T-helper 2 cell treated with Interferon-gamma antibody and Interleukin-4, amounts not matched to agents 5 μg/mL and 100 μg/mL, for 36 hours (primary cell): ENCODE results near the gene PIP5K1B.

ENCODE experiments used
- DNase-seq: peaks from one replicate; pipeline ENCODE4 v3.0.0; 2021; ENCODE audit warnings: low spot score
- H3K27ac Mint-ChIP-seq: one replicate; pipeline ENCODE4 v1.8.0; 2021; ENCODE audit warnings: mild to moderate bottlenecking, mixed read lengths
- H3K27me3 Mint-ChIP-seq: one replicate; pipeline ENCODE4 v1.8.0; 2021; ENCODE audit warnings: low read depth, mixed read lengths
- H3K36me3 Mint-ChIP-seq: one replicate; pipeline ENCODE4 v1.8.0; 2021; ENCODE audit warnings: low read depth, mixed read lengths
- H3K4me1 Mint-ChIP-seq: one replicate; pipeline ENCODE4 v1.8.0; 2021; ENCODE audit warnings: low read depth, mixed read lengths
- H3K4me3 Mint-ChIP-seq: one replicate; pipeline ENCODE4 v1.8.0; 2022; ENCODE audit warnings: mild to moderate bottlenecking, moderate library complexity, mixed read lengths
- H3K9me3 Mint-ChIP-seq: one replicate; pipeline ENCODE4 v1.8.0; 2021; ENCODE audit warnings: mixed read lengths

PIP5K1B gene

GRCh38 chr9:68870086-68870485 lies 165.0 kb downstream of the PIP5K1B start:
- Mint-ChIP-seq H3K27ac (no peak overlapping the region), H3K27me3 (no peaks in the 10 kb centered on the region), H3K36me3 (peaks cover 2% of the 10 kb centered on the region), H3K4me3 (no peak overlapping the region), H3K4me1 (peaks cover 1% of the 10 kb centered on the region), H3K9me3 (no peaks in the 10 kb centered on the region)
- DNase-seq = no peak

- Mint-ChIP-seq H3K27me3 (no peaks in the 10 kb centered on the region), H3K27ac (no peak overlapping the region), H3K9me3 (no peaks in the 10 kb centered on the region), H3K4me3 (no peak overlapping the region), H3K36me3 (no peaks in the 10 kb centered on the region), H3K4me1 (peaks cover 1% of the 10 kb centered on the region)
- no peak for DNase-seq
Measured at GRCh38 chr9:68871236-68871635, 166.2 kb downstream of the PIP5K1B start.

DNA sequence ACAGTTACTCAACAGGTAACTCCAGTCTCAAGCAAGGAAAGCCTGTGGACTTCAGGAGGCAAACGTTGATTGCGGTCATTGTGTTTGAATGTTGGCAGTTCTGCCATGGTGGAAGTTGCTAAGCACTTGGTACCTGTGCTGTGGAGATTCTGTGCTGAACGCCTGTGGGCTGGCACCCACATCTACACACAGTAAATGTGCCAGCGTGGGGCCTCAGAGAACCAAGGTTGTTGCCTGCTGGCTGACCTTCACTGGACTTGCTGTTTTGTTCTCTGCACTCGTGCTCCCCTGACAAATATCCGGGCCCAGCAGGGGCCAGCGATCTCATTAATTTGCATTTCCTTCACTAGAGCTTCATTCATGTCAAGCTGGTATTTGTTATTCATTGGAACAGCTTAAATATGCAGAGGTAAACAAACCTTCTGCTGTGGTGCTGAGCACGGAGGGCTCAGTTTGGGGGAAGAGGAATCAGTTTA lies 167.0 kb downstream of the PIP5K1B start:
- no peaks in the 10 kb centered on the region for H3K4me1 Mint-ChIP-seq
- no peak for DNase-seq
- no peak overlapping the region for H3K27ac Mint-ChIP-seq
- H3K4me3 Mint-ChIP-seq = no peak overlapping the region
- no peaks in the 10 kb centered on the region for H3K36me3 Mint-ChIP-seq
- H3K27me3 Mint-ChIP-seq = no peaks in the 10 kb centered on the region
- H3K9me3 Mint-ChIP-seq = no peaks in the 10 kb centered on the region

DNA sequence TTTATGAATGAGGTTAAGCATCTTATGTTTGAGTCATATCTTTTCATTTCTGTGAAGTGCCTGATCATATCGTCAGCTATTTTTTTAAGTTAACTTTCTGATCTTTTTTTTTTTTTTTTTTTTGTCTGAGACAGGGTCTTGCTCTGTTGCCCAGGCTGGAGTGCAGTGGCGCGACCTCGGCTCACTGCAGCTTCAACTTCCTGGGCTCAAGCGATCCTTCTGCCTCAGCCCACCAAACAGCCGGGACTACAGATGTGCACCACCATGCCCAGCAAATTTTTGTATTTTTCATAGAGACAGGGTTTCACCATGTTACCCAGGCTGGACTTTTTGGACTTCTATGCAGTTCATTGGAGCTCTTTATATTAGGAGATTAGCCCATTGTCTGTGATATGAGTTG lies 168.1 kb downstream of the PIP5K1B start:
- Mint-ChIP-seq H3K9me3 (no peaks in the 10 kb centered on the region), H3K4me1 (no peaks in the 10 kb centered on the region), H3K36me3 (no peaks in the 10 kb centered on the region), H3K27me3 (no peaks in the 10 kb centered on the region), H3K4me3 (no peak overlapping the region), H3K27ac (no peak overlapping the region)
- no peak for DNase-seq

DNA sequence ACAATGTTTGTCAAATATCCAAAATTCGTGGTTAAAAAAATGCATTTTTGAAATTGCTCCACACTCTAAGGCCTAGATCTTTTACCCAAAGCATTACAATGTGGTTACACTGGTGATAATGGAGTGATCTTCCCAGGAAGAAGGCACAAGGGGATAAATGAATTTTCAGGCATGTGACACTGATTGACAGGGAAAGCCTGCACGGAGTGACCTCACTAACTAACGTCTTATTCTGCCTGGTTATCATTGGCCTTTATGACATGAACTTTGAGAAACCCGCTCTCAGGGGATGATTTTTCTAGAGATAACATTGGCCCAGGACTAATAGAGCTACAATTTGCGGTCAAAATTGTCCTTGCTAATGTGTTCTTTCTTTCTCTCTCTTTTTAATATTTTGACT lies 171.2 kb downstream of the PIP5K1B start:
- Mint-ChIP-seq H3K27me3 (no peaks in the 10 kb centered on the region), H3K36me3 (no peaks in the 10 kb centered on the region), H3K27ac (no peak overlapping the region), H3K9me3 (no peaks in the 10 kb centered on the region), H3K4me1 (no peaks in the 10 kb centered on the region), H3K4me3 (no peak overlapping the region)
- no peak for DNase-seq

GRCh38 chr9:68876681-68877080 lies 171.6 kb downstream of the PIP5K1B start:
- Mint-ChIP-seq H3K9me3 (no peaks in the 10 kb centered on the region), H3K4me1 (no peaks in the 10 kb centered on the region)

GRCh38 chr9:68877219-68877618 lies 172.2 kb downstream of the PIP5K1B start:
- Mint-ChIP-seq H3K36me3 (no peaks in the 10 kb centered on the region), H3K4me3 (no peak overlapping the region)

More at GRCh38 chr9:68876681-68877080, 171.6 kb downstream of the PIP5K1B start:
- Mint-ChIP-seq H3K36me3 (no peaks in the 10 kb centered on the region), H3K27me3 (no peaks in the 10 kb centered on the region), H3K4me3 (no peak overlapping the region), H3K27ac (no peak overlapping the region)
- no peak for DNase-seq

GRCh38 chr9:68878450-68878849 lies 173.4 kb downstream of the PIP5K1B start:
- no peaks in the 10 kb centered on the region for H3K9me3 Mint-ChIP-seq
- H3K27me3 Mint-ChIP-seq = no peaks in the 10 kb centered on the region
- H3K27ac Mint-ChIP-seq = no peak overlapping the region
- H3K4me1 Mint-ChIP-seq = no peaks in the 10 kb centered on the region
- DNase-seq = no peak
- H3K36me3 Mint-ChIP-seq = no peaks in the 10 kb centered on the region
- H3K4me3 Mint-ChIP-seq = no peak overlapping the region

More at GRCh38 chr9:68877219-68877618, 172.2 kb downstream of the PIP5K1B start:
- no peaks in the 10 kb centered on the region for H3K9me3 Mint-ChIP-seq
- H3K27ac Mint-ChIP-seq = no peak overlapping the region
- H3K4me1 Mint-ChIP-seq = no peaks in the 10 kb centered on the region
- no peak for DNase-seq
- H3K27me3 Mint-ChIP-seq = no peaks in the 10 kb centered on the region

- peaks cover 3% of the 10 kb centered on the region for H3K36me3 Mint-ChIP-seq
Measured at GRCh38 chr9:68883224-68883623, 178.2 kb downstream of the PIP5K1B start.

DNA sequence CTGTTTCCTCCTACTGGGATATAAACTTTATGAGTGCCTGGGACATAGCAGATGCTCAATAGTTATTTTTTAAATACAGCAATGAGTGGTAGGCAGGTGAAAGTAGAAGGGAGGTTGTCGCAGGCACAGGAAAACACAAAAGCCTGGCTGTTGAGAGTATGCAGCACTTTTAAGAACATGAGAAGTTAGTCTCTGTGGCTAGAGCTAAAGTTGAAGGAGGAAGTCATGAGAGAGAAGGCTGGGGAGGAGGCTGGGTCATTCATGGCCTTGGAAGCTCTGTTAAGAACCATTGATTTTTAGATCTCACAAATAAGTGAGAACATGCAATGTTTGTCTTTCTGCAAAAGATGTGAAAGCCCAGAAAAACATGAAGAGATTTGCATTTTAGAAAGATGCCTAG lies 182.2 kb downstream of the PIP5K1B start:
- Mint-ChIP-seq H3K27me3 (no peaks in the 10 kb centered on the region), H3K27ac (peak overlapping the region; percentile 37), H3K36me3 (peaks cover 3% of the 10 kb centered on the region), H3K9me3 (no peaks in the 10 kb centered on the region), H3K4me1 (peaks cover 25% of the 10 kb centered on the region), H3K4me3 (peak overlapping the region; percentile 55)
- DNase-seq = no peak

More at GRCh38 chr9:68883224-68883623, 178.2 kb downstream of the PIP5K1B start:
- Mint-ChIP-seq H3K27ac (no peak overlapping the region), H3K9me3 (no peaks in the 10 kb centered on the region), H3K4me3 (no peak overlapping the region), H3K27me3 (no peaks in the 10 kb centered on the region), H3K4me1 (peaks cover 15% of the 10 kb centered on the region)
- no peak for DNase-seq

GRCh38 chr9:68894502-68894901 lies 189.5 kb downstream of the PIP5K1B start:
- Mint-ChIP-seq H3K9me3 (no peaks in the 10 kb centered on the region), H3K27me3 (no peaks in the 10 kb centered on the region), H3K4me1 (peaks cover 49% of the 10 kb centered on the region), H3K4me3 (peak overlapping the region; percentile 78), H3K27ac (peak overlapping the region; percentile 91), H3K36me3 (peaks cover 2% of the 10 kb centered on the region)
- no peak for DNase-seq

DNA sequence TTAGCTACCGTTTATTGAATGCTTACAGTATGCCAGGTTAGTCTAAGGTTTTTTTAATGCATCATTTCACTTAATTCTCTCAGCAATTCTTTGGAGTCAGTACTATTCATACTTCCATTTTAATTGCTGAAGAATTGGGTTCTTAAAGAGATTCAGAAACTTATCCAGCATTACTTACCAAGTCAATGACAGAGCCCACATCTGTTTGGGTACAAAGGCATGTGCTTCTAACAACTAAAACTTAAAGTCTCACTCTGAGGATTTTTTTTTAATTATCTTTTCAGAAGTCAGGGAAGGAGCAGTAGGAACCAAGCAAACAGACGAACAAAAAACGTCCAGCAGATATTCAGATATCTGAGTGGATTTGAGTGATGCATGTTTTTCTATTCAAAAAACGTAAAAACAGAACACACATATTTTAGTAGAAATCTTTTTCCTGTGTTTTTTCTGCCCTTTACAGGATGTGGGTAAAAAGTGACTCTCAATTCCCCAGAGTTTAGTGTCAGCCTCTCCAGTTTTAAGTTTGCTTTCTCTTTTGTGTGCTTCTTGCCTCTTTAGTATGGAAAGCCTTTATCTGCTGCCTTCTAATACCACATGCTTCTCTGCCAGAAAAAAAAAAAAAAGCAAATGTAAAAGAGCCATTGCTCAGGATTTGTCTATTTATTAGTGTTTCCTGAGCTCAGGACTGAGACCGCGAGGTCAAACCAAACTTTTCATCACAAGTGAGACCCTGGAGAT lies 190.9 kb downstream of the PIP5K1B start:
- Mint-ChIP-seq H3K4me1 (peaks cover 51% of the 10 kb centered on the region), H3K27me3 (no peaks in the 10 kb centered on the region), H3K27ac (peak overlapping the region; percentile 91), H3K9me3 (no peaks in the 10 kb centered on the region), H3K4me3 (peak overlapping the region; percentile 78), H3K36me3 (peaks cover 2% of the 10 kb centered on the region)
- no peak for DNase-seq

DNA sequence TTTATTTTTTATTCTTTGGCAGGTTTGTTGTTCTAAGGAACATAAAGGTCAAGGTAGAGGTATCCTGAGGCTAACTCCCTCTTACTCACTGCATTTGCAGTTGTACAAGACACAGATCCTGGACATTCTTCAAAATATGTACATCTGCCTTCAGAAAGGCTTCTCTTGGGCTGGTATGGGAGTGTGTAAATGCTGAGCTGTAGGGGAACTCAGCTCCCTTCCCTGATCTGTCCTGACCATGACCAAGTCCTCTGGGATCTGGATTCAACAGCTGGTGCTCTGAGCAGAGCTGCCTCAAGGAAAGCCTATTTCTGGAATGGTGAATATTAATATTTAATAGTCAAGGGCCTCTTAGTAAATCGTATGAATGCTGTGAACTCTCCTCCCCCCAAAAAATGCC lies 191.4 kb downstream of the PIP5K1B start:
- H3K27me3 Mint-ChIP-seq = no peaks in the 10 kb centered on the region
- peaks cover 51% of the 10 kb centered on the region for H3K4me1 Mint-ChIP-seq
- H3K4me3 Mint-ChIP-seq = peak overlapping the region; percentile 78
- H3K36me3 Mint-ChIP-seq = peaks cover 2% of the 10 kb centered on the region
- no peaks in the 10 kb centered on the region for H3K9me3 Mint-ChIP-seq
- H3K27ac Mint-ChIP-seq = peak overlapping the region; percentile 91
- DNase-seq = no peak

GRCh38 chr9:68897577-68898145 lies 192.6 kb downstream of the PIP5K1B start:
- Mint-ChIP-seq H3K27ac (peak overlapping the region; percentile 19), H3K9me3 (no peaks in the 10 kb centered on the region), H3K36me3 (peaks cover 2% of the 10 kb centered on the region), H3K4me1 (peaks cover 51% of the 10 kb centered on the region), H3K27me3 (no peaks in the 10 kb centered on the region), H3K4me3 (no peak overlapping the region)
- DNase-seq = no peak
